ENCODE data around the gene NR1D1. TPM values are rescaled to one million over a fixed set of nuclear protein-coding genes. Genes with fewer than 3 reads are reported as not detected.
A peak's percentile ranks its signal among the peaks of the same experiment; 100 is the strongest.

Gene NR1D1
- polyA plus RNA-seq, 1 donor (not counting 4 experiments of a cell fraction or from before 2014, with no cell fraction given), result 1.0 TPM

GRCh38 chr17:40056379-40057015 lies 43.9 kb downstream of the NR1D1 start:
- H4K20me1 ChIP-seq (ENCODE audit: control insufficient read depth, extremely low read depth, insufficient read depth, low read length), result no peaks in the 10 kb centered on the region
- no peaks in the 10 kb centered on the region for H3K9me3 ChIP-seq (ENCODE audit: control insufficient read depth, low read depth, low read length)
- FAIRE-seq (no peak), DNase-seq (ENCODE audit: low read depth, low spot score) (no peak)
- peaks cover 5% of the 10 kb centered on the region for H3K79me2 ChIP-seq (ENCODE audit: control insufficient read depth, insufficient read depth, low read length)
- TF ChIP-seq CTCF (optimal IDR thresholded peaks at IDR 0.05 in 1 of 3, IDR thresholded peaks at IDR 0.05 in 1 of 3, conservative IDR thresholded peaks at IDR 0.05 in 1 of 3; ENCODE audit: extremely low read depth in 1 of 3, insufficient read depth in 2 of 3, low read length in 3 of 3) (no peak), EZH2 (IDR thresholded peaks at IDR 0.05; ENCODE audit: low read length) (no peak)
- peak overlapping the region; percentile 10 for H2AFZ ChIP-seq (ENCODE audit: control insufficient read depth, low read length)
- H3K27ac ChIP-seq (ENCODE audit: control insufficient read depth, insufficient read depth, low read length), result no peak overlapping the region
- H3K4me1 ChIP-seq (ENCODE audit: control insufficient read depth, extremely low read depth, insufficient read depth, low read length), result peaks cover 12% of the 10 kb centered on the region
- H3K27me3 ChIP-seq (ENCODE audit: control insufficient read depth, extremely low read depth, insufficient read depth, low read length), result peaks cover 6% of the 10 kb centered on the region
- no peak overlapping the region for H3K9ac ChIP-seq (ENCODE audit: control insufficient read depth, extremely low read depth, insufficient read depth, low read length)
- H3K4me2 ChIP-seq (ENCODE audit: control insufficient read depth, extremely low read depth, insufficient read depth, low read depth, low read length), result no peak overlapping the region
- H3K36me3 ChIP-seq (ENCODE audit: control insufficient read depth in 2 of 2, extremely low read depth in 1 of 2, insufficient read depth in 2 of 2, low read length in 2 of 2), result peaks cover 0 to 1% of the 10 kb centered on the region in 2 experiments
- H3K9me1 ChIP-seq (ENCODE audit: control insufficient read depth, extremely low read depth, insufficient read depth, low read length), result no peaks in the 10 kb centered on the region
- dilution Hi-C loops (cut with MboI; ENCODE audit: extremely low pct_ligation_motif_present, low sequenced_read_pairs), result no loop called here
- H3K4me3 ChIP-seq (ENCODE audit: control insufficient read depth in 2 of 3, extremely low read depth in 1 of 3, insufficient read depth in 2 of 3, low read depth in 1 of 3, low read length in 3 of 3), result no peak overlapping the region

Other genes starting within 250 kb of the NR1D1 start
- 0.04 TPM in 1 of 3 replicates, not detected in the others for gene IKZF3, start 236.3 kb downstream of the NR1D1 start, polyA plus RNA-seq
- not detected in 3 replicates for gene ZPBP2, start 232.4 kb downstream of the NR1D1 start, polyA plus RNA-seq
- gene GSDMB, start 182.0 kb downstream of the NR1D1 start, polyA plus RNA-seq, result 2.3 to 10.5 TPM (median 7.1 TPM) in 3 replicates
- 22.0 to 91.4 TPM (median 36.3 TPM) in 3 replicates for gene ORMDL3, start 173.0 kb downstream of the NR1D1 start, polyA plus RNA-seq
- not detected in 3 replicates for gene LRRC3C, start 172.9 kb downstream of the NR1D1 start, polyA plus RNA-seq
- 5.0 to 9.8 TPM (median 8.5 TPM) in 3 replicates for gene GSDMA, start 137.6 kb downstream of the NR1D1 start, polyA plus RNA-seq
- 97.1 to 169 TPM (median 108 TPM) in 3 replicates for gene PSMD3, start 119.8 kb downstream of the NR1D1 start, polyA plus RNA-seq
- 0.19 to 0.84 TPM (median 0.76 TPM) in 3 replicates for gene CSF3, start 85.1 kb downstream of the NR1D1 start, polyA plus RNA-seq
- gene MED24, start 46.2 kb downstream of the NR1D1 start, polyA plus RNA-seq, result 45.3 to 77.3 TPM (median 47.2 TPM) in 3 replicates
- 3.3 to 5.9 TPM (median 4.5 TPM) in 3 replicates for gene THRA, start 37.6 kb downstream of the NR1D1 start, polyA plus RNA-seq
- gene MSL1, start 21.4 kb upstream of the NR1D1 start, polyA plus RNA-seq, result 41.8 to 66.8 TPM (median 56.9 TPM) in 3 replicates
- 17.3 to 32.1 TPM (median 26.9 TPM) in 3 replicates for gene CASC3, start 39.9 kb upstream of the NR1D1 start, polyA plus RNA-seq
- gene RAPGEFL1, start 76.9 kb upstream of the NR1D1 start, polyA plus RNA-seq, result 13.2 to 37.6 TPM (median 21.8 TPM) in 3 replicates
- gene WIPF2, start 118.7 kb upstream of the NR1D1 start, polyA plus RNA-seq, result 7.4 to 11.1 TPM (median 8.5 TPM) in 3 replicates
- gene CDC6, start 187.3 kb upstream of the NR1D1 start, polyA plus RNA-seq, result 5.5 to 28.0 TPM (median 26.5 TPM) in 3 replicates
- 1.7 to 6.0 TPM (median 3.8 TPM) in 3 replicates for gene RARA, start 208.6 kb upstream of the NR1D1 start, polyA plus RNA-seq